Common myeloid progenitor, CD34-positive (primary cell): ENCODE data around the gene AJM1.
"Not testable (repeated sequence)": the region's sequence is repeated elsewhere in the genome, so short reads cannot be mapped to it uniquely, and the experiment has no call there.

ENCODE experiments used
- CTCF ChIA-PET: fragments of 350-600 bp; sonication (Branson Sonifier 250); formaldehyde crosslinking; loops from one replicate; lab custom pipeline; 2021; ENCODE audit warnings: antibody characterized with exemption; lab: Charles Lee
- POLR2A ChIA-PET: fragments of 350-600 bp; sonication (Branson Sonifier 250); formaldehyde crosslinking; loops from one replicate; lab custom pipeline; 2021; ENCODE audit warnings: antibody characterized with exemption; lab: Charles Lee
- DNase-seq, 3 donors: peaks; one replicate each; pipeline versions ENCODE4 v3.0.0 to v3.0.0-alpha.2; 2013
- H3K27ac ChIP-seq, 2 experiments: 1 replicate in 1 of 2; 2 replicates in 1 of 2; pipeline ENCODE4 v1.7.0; 2013; ENCODE audit warnings: inconsistent platforms in 2 of 2, low read length in 2 of 2, mild to moderate bottlenecking in 2 of 2, low read depth in 1 of 2, moderate library complexity in 1 of 2; ENCODE audit not compliant: severe bottlenecking in 2 of 2, insufficient read depth in 1 of 2, poor library complexity in 1 of 2
- H3K27me3 ChIP-seq, 5 experiments: replicated peaks in 2 of 5; 1 replicate in 3 of 5; 2 replicates in 2 of 5; pipeline versions ENCODE4 v1.6.1 to v1.7.0; 2013; ENCODE audit warnings: low read length in 4 of 5, mild to moderate bottlenecking in 2 of 5, moderate library complexity in 2 of 5, inconsistent platforms in 1 of 5; ENCODE audit not compliant: insufficient read depth in 5 of 5, control insufficient read depth in 4 of 5
- H3K36me3 ChIP-seq, 4 experiments: 1 replicate in 2 of 4; 2 replicates in 2 of 4; pipeline versions ENCODE4 v1.6.1 to v1.7.0; 2013; ENCODE audit warnings: low read length in 3 of 4, control low read depth in 1 of 4, mild to moderate bottlenecking in 1 of 4; ENCODE audit not compliant: control insufficient read depth in 4 of 4, insufficient read depth in 4 of 4
- H3K4me1 ChIP-seq, 4 experiments: 1 replicate in 3 of 4; 2 replicates in 1 of 4; pipeline versions ENCODE4 v1.6.1 to v1.7.1; 2013; ENCODE audit warnings: low read length in 3 of 4, mild to moderate bottlenecking in 3 of 4, control low read depth in 1 of 4, inconsistent platforms in 1 of 4, moderate library complexity in 1 of 4; ENCODE audit not compliant: control insufficient read depth in 4 of 4, insufficient read depth in 4 of 4; ENCODE audit errors: control extremely low read depth in 1 of 4
- H3K4me3 ChIP-seq, 7 experiments: 1 replicate in 4 of 7; 2 replicates in 3 of 7; pipeline versions ENCODE4 v1.5.1 to v1.7.0; 2013; ENCODE audit warnings: mild to moderate bottlenecking in 7 of 7, low read length in 6 of 7, moderate library complexity in 6 of 7, inconsistent platforms in 2 of 7, low read depth in 2 of 7, control low read depth in 1 of 7; ENCODE audit not compliant: insufficient read depth in 4 of 7, control insufficient read depth in 1 of 7; ENCODE audit errors: extremely low read depth in 1 of 7
- H3K9me3 ChIP-seq, 5 experiments: 1 replicate in 4 of 5; 2 replicates in 1 of 5; pipeline versions ENCODE4 v1.6.1 to v1.7.1; 2013; ENCODE audit warnings: low read length in 4 of 5, mild to moderate bottlenecking in 2 of 5, inconsistent platforms in 1 of 5, low read depth in 1 of 5, moderate library complexity in 1 of 5; ENCODE audit not compliant: control insufficient read depth in 4 of 5, insufficient read depth in 2 of 5; ENCODE audit errors: control extremely low read depth in 1 of 5
- WGBS: methylation state at CpG from one replicate; pipeline ENCODE4 v1.1.5; 2013; ENCODE audit not compliant: insufficient coverage; 5-methylcytosine and 5-hydroxymethylcytosine counted together

Gene AJM1

GRCh38 chr9:136867917-136868316, 25.6 kb downstream of the AJM1 start:
- CTCF ChIA-PET: no interaction called here
- peaks cover 0 to 9% (median 5%) of the 10 kb centered on the region in 5 experiments for H3K9me3 ChIP-seq
- no peak for DNase-seq
- POLR2A ChIA-PET: no interaction called here
- H3K4me1 ChIP-seq: peaks cover 0 to 14% (median 11%) of the 10 kb centered on the region in 4 experiments
- H3K27ac ChIP-seq: no peak overlapping the region
- WGBS: 96% methylated on average over 18 of the region's 18 CpGs
- peaks cover 2 to 19% (median 7%) of the 10 kb centered on the region in 4 experiments for H3K36me3 ChIP-seq
- H3K27me3 ChIP-seq: no peaks in the 10 kb centered on the region
- H3K4me3 ChIP-seq: no peak overlapping the region

- Histone ChIP-seq H3K4me1 (peaks cover 0 to 14% (median 11%) of the 10 kb centered on the region in 4 experiments), H3K27ac (no peak overlapping the region), H3K9me3 (peaks cover 0 to 10% (median 5%) of the 10 kb centered on the region in 5 experiments), H3K4me3 (no peak overlapping the region), H3K27me3 (no peaks in the 10 kb centered on the region), H3K36me3 (peaks cover 0 to 12% (median 1%) of the 10 kb centered on the region in 4 experiments)
- 99% methylated on average over 10 of the region's 11 CpGs for WGBS
- no peak for DNase-seq
- POLR2A ChIA-PET: no interaction called here
- CTCF ChIA-PET: interaction anchor here (3.2 kb wide), 1 partner anchor 13 kb away, joined by 9 read pairs; no protein-coding TSS in a partner anchor
These were observed 26.4 kb downstream of the AJM1 start for GRCh38 chr9:136868644-136869043.

- H3K4me3 ChIP-seq, POLR2A ChIA-PET, H3K27ac ChIP-seq, H3K27me3 ChIP-seq, DNase-seq, H3K36me3 ChIP-seq: not testable (repeated sequence)
- CTCF ChIA-PET: interaction anchor here (0.6 to 3.2 kb wide), 7 partner anchors 9 to 165 kb away, joined by 3 to 9 read pairs (median 3); no protein-coding TSS in a partner anchor
- H3K4me1 ChIP-seq: peaks cover 0 to 14% (median 11%) of the 10 kb centered on the region in 4 experiments
- WGBS: no CpG with 5 or more reads among the region's 2 CpGs
- peaks cover 0 to 10% (median 5%) of the 10 kb centered on the region in 5 experiments for H3K9me3 ChIP-seq
These were observed 27.3 kb downstream of the AJM1 start for GRCh38 chr9:136869611-136870010.

GRCh38 chr9:136875155-136875554, 32.9 kb downstream of the AJM1 start:
- POLR2A ChIA-PET: no interaction called here

GRCh38 chr9:136876476-136876875, 34.2 kb downstream of the AJM1 start:
- 95% methylated on average over 4 of the region's 5 CpGs for WGBS
- H3K27me3 ChIP-seq: no peaks in the 10 kb centered on the region

More at GRCh38 chr9:136875155-136875554, 32.9 kb downstream of the AJM1 start:
- CTCF ChIA-PET: interaction anchor here (1.5 kb wide), 1 partner anchor 12 kb away, joined by 4 read pairs; no protein-coding TSS in a partner anchor
- no peak overlapping the region for H3K4me3 ChIP-seq
- H3K36me3 ChIP-seq: no peaks in the 10 kb centered on the region
- no peaks in the 10 kb centered on the region for H3K27me3 ChIP-seq
- WGBS: 97% methylated on average over 6 of the region's 6 CpGs
- peaks cover 0 to 10% (median 5%) of the 10 kb centered on the region in 5 experiments for H3K9me3 ChIP-seq
- peak in 1 of 3 donors; percentile 28 for DNase-seq
- H3K4me1 ChIP-seq: no peaks in the 10 kb centered on the region
- no peak overlapping the region for H3K27ac ChIP-seq

GRCh38 chr9:136880651-136881050, 38.4 kb downstream of the AJM1 start:
- ChIA-PET CTCF (interaction anchor here (1.1 to 4.3 kb wide), 3 partner anchors 11 to 39 kb away, joined by 3 to 22 read pairs (median 6); partner anchors contain the start of gene AJM1), POLR2A (no interaction called here)
- Histone ChIP-seq H3K27me3 (no peaks in the 10 kb centered on the region), H3K4me1 (peaks cover 0 to 29% (median 24%) of the 10 kb centered on the region in 4 experiments), H3K36me3 (no peaks in the 10 kb centered on the region), H3K27ac (no peak overlapping the region), H3K4me3 (no peak overlapping the region), H3K9me3 (no peaks in the 10 kb centered on the region)
- 83% methylated on average over 6 of the region's 11 CpGs for WGBS
- DNase-seq: no peak

More at GRCh38 chr9:136876476-136876875, 34.2 kb downstream of the AJM1 start:
- peaks cover 0 to 10% (median 5%) of the 10 kb centered on the region in 5 experiments for H3K9me3 ChIP-seq
- CTCF ChIA-PET: no interaction called here
- H3K4me1 ChIP-seq: peaks cover 0 to 3% (median 3%) of the 10 kb centered on the region in 4 experiments
- H3K27ac ChIP-seq: no peak overlapping the region
- H3K36me3 ChIP-seq: no peaks in the 10 kb centered on the region
- no peak overlapping the region for H3K4me3 ChIP-seq
- POLR2A ChIA-PET: no interaction called here
- no peak for DNase-seq

GRCh38 chr9:136881691-136882108, 39.4 kb downstream of the AJM1 start:
- no peaks in the 10 kb centered on the region for H3K9me3 ChIP-seq
- H3K4me1 ChIP-seq: peaks cover 0 to 33% (median 27%) of the 10 kb centered on the region in 4 experiments
- POLR2A ChIA-PET: interaction anchor here (0.6 kb wide), 1 partner anchor 20 kb away, joined by 3 read pairs; no protein-coding TSS in a partner anchor
- WGBS: 6% methylated on average over 7 of the region's 9 CpGs
- DNase-seq: peak in 2 of 3 donors; percentile 59 to 60
- H3K36me3 ChIP-seq: no peaks in the 10 kb centered on the region
- CTCF ChIA-PET: interaction anchor here (1.1 to 4.3 kb wide), 3 partner anchors 10 to 39 kb away, joined by 3 to 22 read pairs (median 9); partner anchors contain the start of gene AJM1
- peak overlapping the region; percentile 8 to 67 (median 51) for H3K4me3 ChIP-seq
- no peaks in the 10 kb centered on the region for H3K27me3 ChIP-seq
- H3K27ac ChIP-seq: peak overlapping the region in 1 of 2 experiments; percentile 54
